CD14-positive monocyte (primary cell): ENCODE results near the gene LAMC1. TPM values are rescaled to one million over a fixed set of nuclear protein-coding genes. Genes with fewer than 3 reads are reported as not detected.

Experiments used
- DNase-seq, 3 donors: peaks; one replicate each; pipeline ENCODE4 v3.0.0-alpha.2; 2011 to 2022
- H2AFZ ChIP-seq: 2 replicates; pipeline ENCODE4 v1.6.0; 2012; ENCODE audit warnings: mild to moderate bottlenecking, low read depth, low read length, inconsistent platforms; ENCODE audit not compliant: insufficient read depth, poor library complexity, severe bottlenecking
- H3K27ac ChIP-seq, 2 donors: 1 replicate in 1 of 2; 2 replicates in 1 of 2; pipeline ENCODE4 v1.5.1; 2012 to 2013; ENCODE audit warnings: low read length in 2 of 2, control low read depth in 1 of 2, inconsistent platforms in 1 of 2, low read depth in 1 of 2, mild to moderate bottlenecking in 1 of 2
- H3K27me3 ChIP-seq, 2 donors: one replicate each; pipeline versions ENCODE4 v1.6.0 to v1.6.1; 2011 to 2013; ENCODE audit warnings: low read length in 2 of 2; ENCODE audit not compliant: control insufficient read depth in 2 of 2, insufficient read depth in 2 of 2
- H3K36me3 ChIP-seq, 2 donors: replicated peaks in 1 of 2; 1 replicate in 1 of 2; 2 replicates in 1 of 2; pipeline versions ENCODE4 v1.5.1 to v1.6.1; 2012 to 2013; ENCODE audit warnings: low read length in 2 of 2, control low read depth in 1 of 2, inconsistent platforms in 1 of 2, mild to moderate bottlenecking in 1 of 2; ENCODE audit not compliant: insufficient read depth in 2 of 2, control insufficient read depth in 1 of 2
- H3K4me1 ChIP-seq, 2 donors: 1 replicate in 1 of 2; 2 replicates in 1 of 2; pipeline versions ENCODE4 v1.5.1 to v1.6.1; 2012 to 2013; ENCODE audit warnings: low read length in 2 of 2, control low read depth in 1 of 2, inconsistent platforms in 1 of 2, mild to moderate bottlenecking in 1 of 2, moderate library complexity in 1 of 2; ENCODE audit not compliant: insufficient read depth in 2 of 2, control insufficient read depth in 1 of 2
- H3K4me2 ChIP-seq: replicated peaks from 2 replicates; pipeline ENCODE3; 2012; ENCODE audit warnings: low read length, moderate library complexity, mild to moderate bottlenecking; ENCODE audit not compliant: poor library complexity, severe bottlenecking; ENCODE audit errors: extremely low read depth
- H3K4me3 ChIP-seq, 3 experiments: fragments of 200-600 bp in 1 of 3; sonication (generic) in 1 of 3; replicated peaks in 1 of 3; 1 replicate in 2 of 3; 2 replicates in 1 of 3; pipeline ENCODE4 v1.5.1; 2011 to 2013; ENCODE audit warnings: low read length in 3 of 3, mild to moderate bottlenecking in 3 of 3, control low read depth in 2 of 3, low read depth in 2 of 3, inconsistent platforms in 1 of 3, moderate library complexity in 1 of 3
- H3K79me2 ChIP-seq: 2 replicates; pipeline ENCODE4 v1.6.0; 2012; ENCODE audit warnings: mild to moderate bottlenecking, control low read depth, inconsistent platforms, low read length, moderate library complexity; ENCODE audit not compliant: insufficient read depth
- H3K9ac ChIP-seq: 2 replicates; pipeline ENCODE4 v1.6.0; 2017; ENCODE audit warnings: low read length, mild to moderate bottlenecking; ENCODE audit not compliant: insufficient read depth, poor library complexity, severe bottlenecking
- H3K9me3 ChIP-seq, 2 donors: replicated peaks in 1 of 2; 1 replicate in 1 of 2; 2 replicates in 1 of 2; pipeline versions ENCODE4 v1.5.1 to v1.6.1; 2012 to 2013; ENCODE audit warnings: low read length in 2 of 2, control low read depth in 1 of 2; ENCODE audit not compliant: control insufficient read depth in 1 of 2, insufficient read depth in 1 of 2
- H4K20me1 ChIP-seq: 2 replicates; pipeline ENCODE4 v1.6.0; 2012; ENCODE audit warnings: mild to moderate bottlenecking, low read length, control low read depth, moderate library complexity; ENCODE audit not compliant: insufficient read depth
- H3K27ac Mint-ChIP-seq, 7 donors: one replicate each; pipeline ENCODE4 v1.8.0; 2020; ENCODE audit warnings: mild to moderate bottlenecking in 7 of 7, mixed read lengths in 7 of 7, moderate library complexity in 6 of 7, inconsistent platforms in 2 of 7
- H3K27me3 Mint-ChIP-seq, 3 donors: one replicate each; pipeline ENCODE4 v1.8.0; 2021 to 2022; ENCODE audit warnings: low read depth in 3 of 3, mild to moderate bottlenecking in 3 of 3, mixed read lengths in 3 of 3, moderate library complexity in 3 of 3, inconsistent platforms in 1 of 3
- H3K36me3 Mint-ChIP-seq, 2 donors: one replicate each; pipeline ENCODE4 v1.8.0; 2020; ENCODE audit warnings: mixed read lengths in 2 of 2, inconsistent platforms in 1 of 2, mild to moderate bottlenecking in 1 of 2
- H3K4me1 Mint-ChIP-seq: one replicate; pipeline ENCODE4 v1.8.0; 2020; ENCODE audit warnings: mild to moderate bottlenecking, mixed read lengths
- H3K4me3 Mint-ChIP-seq, 2 donors: one replicate each; pipeline ENCODE4 v1.8.0; 2020; ENCODE audit warnings: mild to moderate bottlenecking in 2 of 2, mixed read lengths in 2 of 2, moderate library complexity in 1 of 2
- H3K9me3 Mint-ChIP-seq, 7 donors: one replicate each; pipeline ENCODE4 v1.8.0; 2020 to 2022; ENCODE audit warnings: mixed read lengths in 7 of 7, mild to moderate bottlenecking in 6 of 7, moderate library complexity in 6 of 7, inconsistent platforms in 2 of 7
- CTCF ChIP-seq: fragments of 200-600 bp; IDR thresholded peaks from one replicate; pipeline ENCODE4 v1.8.0; 2022; ENCODE audit warnings: antibody characterized with exemption, mild to moderate bottlenecking
- WGBS: methylation state at CpG from one replicate; pipeline ENCODE4 v1.1.5; 2013; ENCODE audit warnings: missing lambda C conversion rate; ENCODE audit not compliant: insufficient coverage; 5-methylcytosine and 5-hydroxymethylcytosine counted together
- intact Hi-C, 2 donors: fragments of 100-400 bp; cut with micrococcal nuclease; formaldehyde crosslinking; loops; one replicate each; pipeline versions ENCODE4 v1.15.0 to v1.15.1; 2023
- polyA plus RNA-seq, 3 donors: library from polyadenylated mRNA; depleted of rRNA in 1 of 3; unstranded in 2 of 3; stranded (reverse) in 1 of 3; fragments of 300-500 nt in 2 of 3; fragments of >200 nt in 1 of 3; fragmentation: Illumina TruSeq in 2 of 3; gene quantifications; 1 replicate in 2 of 3; 2 replicates in 1 of 3; pipeline ENCODE4 v1.2.3, GENCODE V29; 2012 to 2021

The LAMC1 gene
- polyA plus RNA-seq, 3 donors: 0.34 to 1.7 (median 0.95) TPM

DNA sequence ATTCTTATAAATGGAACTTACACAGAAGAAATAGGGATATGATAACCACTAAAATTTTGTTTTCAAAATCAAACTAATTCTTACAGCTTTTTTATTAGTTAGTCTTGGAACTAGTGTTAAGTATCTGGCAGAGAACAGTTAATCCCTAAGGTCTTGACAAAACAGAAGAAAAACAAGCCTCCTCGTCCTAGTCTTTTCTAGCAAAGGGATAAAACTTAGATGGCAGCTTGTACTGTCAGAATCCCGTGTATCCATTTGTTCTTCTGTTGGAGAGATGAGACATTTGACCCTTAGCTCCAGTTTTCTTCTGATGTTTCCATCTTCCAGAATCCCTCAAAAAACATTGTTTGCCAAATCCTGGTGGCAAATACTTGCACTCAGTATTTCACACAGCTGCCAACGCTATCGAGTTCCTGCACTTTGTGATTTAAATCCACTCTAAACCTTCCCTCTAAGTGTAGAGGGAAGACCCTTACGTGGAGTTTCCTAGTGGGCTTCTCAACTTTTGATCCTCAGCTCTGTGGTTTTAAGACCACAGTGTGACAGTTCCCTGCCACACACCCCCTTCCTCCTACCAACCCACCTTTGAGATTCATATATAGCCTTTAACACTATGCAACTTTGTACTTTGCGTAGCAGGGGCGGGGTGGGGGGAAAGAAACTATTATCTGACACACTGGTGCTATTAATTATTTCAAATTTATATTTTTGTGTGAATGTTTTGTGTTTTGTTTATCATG, 120.5 kb downstream of the LAMC1 start:
- no peak for DNase-seq
- Mint-ChIP-seq H3K9me3 (peaks cover 0 to 1% (median 0%) of the 10 kb centered on the region in 7 donors), H3K36me3 (no peaks in the 10 kb centered on the region), H3K4me1 (peaks cover 3% of the 10 kb centered on the region), H3K27me3 (peaks cover 0 to 7% (median 4%) of the 10 kb centered on the region in 3 donors), H3K27ac (no peak overlapping the region), H3K4me3 (no peak overlapping the region)
- no peak overlapping the region for H3K4me3 ChIP-seq
- no peak overlapping the region for H2AFZ ChIP-seq
- TF ChIP-seq CTCF: no peak
- H3K27ac ChIP-seq: no peak overlapping the region
- no peaks in the 10 kb centered on the region for H3K9me3 ChIP-seq
- no peaks in the 10 kb centered on the region for H3K79me2 ChIP-seq
- no peaks in the 10 kb centered on the region for H4K20me1 ChIP-seq
- H3K4me2 ChIP-seq: no peak overlapping the region
- H3K27me3 ChIP-seq: no peaks in the 10 kb centered on the region
- no peaks in the 10 kb centered on the region for H3K4me1 ChIP-seq
- no peak overlapping the region for H3K9ac ChIP-seq
- WGBS: no CpG with 5 or more reads among the region's 7 CpGs
- H3K36me3 ChIP-seq: no peaks in the 10 kb centered on the region
- intact Hi-C loops: no loop called here

DNA sequence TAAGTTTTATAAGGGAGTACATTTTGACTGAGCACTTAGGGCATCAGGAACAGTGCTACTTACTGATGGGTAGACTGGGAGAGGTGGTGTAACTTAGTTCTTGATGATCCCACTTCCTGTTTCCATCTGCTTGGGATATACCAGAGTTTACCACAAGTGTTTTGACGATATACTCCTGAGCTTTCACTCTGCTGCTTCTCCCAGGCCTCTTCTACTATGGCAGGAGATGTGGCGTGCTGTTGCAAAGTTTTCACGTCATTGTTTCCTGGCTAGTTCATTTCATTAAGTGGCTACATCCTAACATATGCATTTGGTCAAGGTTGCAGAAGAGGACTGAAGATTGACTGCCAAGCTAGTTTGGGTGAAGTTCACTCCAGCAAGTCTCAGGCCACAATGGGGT, 121.5 kb downstream of the LAMC1 start:
- no peaks in the 10 kb centered on the region for H3K36me3 ChIP-seq
- H4K20me1 ChIP-seq: no peaks in the 10 kb centered on the region
- no peaks in the 10 kb centered on the region for H3K79me2 ChIP-seq
- H3K9me3 Mint-ChIP-seq: peaks cover 0 to 1% (median 0%) of the 10 kb centered on the region in 7 donors
- H3K27ac ChIP-seq: no peak overlapping the region
- H3K4me2 ChIP-seq: no peak overlapping the region
- no peaks in the 10 kb centered on the region for H3K4me1 Mint-ChIP-seq
- no peak for TF ChIP-seq CTCF
- no peak for DNase-seq
- H3K9me3 ChIP-seq: no peaks in the 10 kb centered on the region
- intact Hi-C loops: no loop called here
- H3K4me1 ChIP-seq: no peaks in the 10 kb centered on the region
- no peaks in the 10 kb centered on the region for H3K27me3 ChIP-seq
- no peaks in the 10 kb centered on the region for H3K36me3 Mint-ChIP-seq
- 62% methylated on average over 3 of the region's 3 CpGs for WGBS
- peaks cover 4 to 7% (median 4%) of the 10 kb centered on the region in 3 donors for H3K27me3 Mint-ChIP-seq
- no peak overlapping the region for H3K4me3 Mint-ChIP-seq
- H3K27ac Mint-ChIP-seq: no peak overlapping the region
- no peak overlapping the region for H2AFZ ChIP-seq
- H3K4me3 ChIP-seq: no peak overlapping the region
- no peak overlapping the region for H3K9ac ChIP-seq
